ENCODE results near the gene PDGFC.
"Not testable (repeated sequence)": the region's sequence is repeated elsewhere in the genome, so short reads cannot be mapped to it uniquely, and the experiment has no call there.

The PDGFC gene

GRCh38 chr4:156949373-156949814, 22.2 kb downstream of the PDGFC start:
- no peak for DNase-seq

GRCh38 chr4:156948738-156949137, 22.9 kb downstream of the PDGFC start:
- no peak for DNase-seq

GRCh38 chr4:156948133-156948532, 23.5 kb downstream of the PDGFC start:
- DNase-seq: no peak

GRCh38 chr4:156946516-156947424, 24.8 kb downstream of the PDGFC start:
- no peak for DNase-seq

- no peak for DNase-seq
These were observed 26.1 kb downstream of the PDGFC start for GRCh38 chr4:156945532-156945931.

GRCh38 chr4:156942991-156943390, 28.6 kb downstream of the PDGFC start:
- no peak for DNase-seq

- no peak for DNase-seq
These were observed 29.6 kb downstream of the PDGFC start for GRCh38 chr4:156941940-156942548.

GRCh38 chr4:156939801-156940200, 31.8 kb downstream of the PDGFC start:
- no peak for DNase-seq

GRCh38 chr4:156939139-156939538, 32.5 kb downstream of the PDGFC start:
- DNase-seq: no peak

- no peak for DNase-seq
These were observed 37.4 kb downstream of the PDGFC start for GRCh38 chr4:156934259-156934635.

GRCh38 chr4:156933633-156934258, 37.9 kb downstream of the PDGFC start:
- DNase-seq: no peak

- DNase-seq: not testable (repeated sequence)
These were observed 39.2 kb downstream of the PDGFC start for GRCh38 chr4:156932360-156932759.

- no peak for DNase-seq
These were observed 40.3 kb downstream of the PDGFC start for GRCh38 chr4:156931267-156931666.

GRCh38 chr4:156929386-156930105, 42.1 kb downstream of the PDGFC start:
- no peak for DNase-seq

- DNase-seq: no peak
These were observed 46.8 kb downstream of the PDGFC start for GRCh38 chr4:156924774-156925315.

GRCh38 chr4:156923525-156923924, 48.1 kb downstream of the PDGFC start:
- DNase-seq: no peak

GRCh38 chr4:156915221-156915620, 56.4 kb downstream of the PDGFC start:
- no peak for DNase-seq

- DNase-seq: no peak
These were observed 58.4 kb downstream of the PDGFC start for GRCh38 chr4:156913234-156913633.

GRCh38 chr4:156909010-156909409, 62.6 kb downstream of the PDGFC start:
- no peak for DNase-seq

GRCh38 chr4:156906325-156906724, 65.3 kb downstream of the PDGFC start:
- no peak for DNase-seq

GRCh38 chr4:156901871-156902270, 69.7 kb downstream of the PDGFC start:
- DNase-seq: no peak

- no peak for DNase-seq
These were observed 73.1 kb downstream of the PDGFC start for GRCh38 chr4:156898373-156899117.
